ENCODE data around the gene LRRC23.

The LRRC23 gene

DNA sequence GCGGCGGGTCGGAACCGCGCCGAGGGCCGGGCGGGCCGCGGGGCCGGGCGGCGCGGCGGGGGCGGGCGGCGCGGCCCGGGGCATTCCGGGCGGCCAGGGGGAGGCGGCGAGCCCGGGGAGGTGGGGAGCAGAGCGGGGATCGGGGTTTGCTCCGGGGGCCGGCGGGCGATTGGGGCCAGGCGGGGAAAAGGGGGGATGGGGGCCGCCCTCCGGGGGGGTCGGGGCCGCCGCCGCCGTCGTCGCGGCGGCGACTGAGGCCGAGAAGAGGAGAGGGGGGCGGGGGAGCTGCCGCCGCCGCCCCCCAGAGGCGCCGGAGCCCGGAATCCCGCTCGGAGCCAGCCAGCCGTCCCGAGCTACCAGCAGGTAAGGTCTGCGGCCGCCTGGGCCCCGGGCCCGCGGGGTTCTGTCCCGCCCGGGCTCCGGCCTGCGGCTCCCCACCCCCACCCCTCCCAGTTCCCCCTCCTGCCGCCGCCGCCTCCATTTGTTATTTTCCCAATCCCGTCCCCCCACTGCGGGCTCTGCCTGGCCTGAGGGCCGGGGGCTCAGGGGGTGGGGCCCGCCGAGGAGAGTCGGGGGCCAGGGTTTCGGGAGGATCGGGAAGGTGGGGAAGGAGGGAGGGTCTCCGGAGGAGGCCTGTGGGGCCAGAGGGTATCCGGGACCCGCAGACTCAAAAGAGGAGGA is 23.5 kb downstream of the LRRC23 start:
- peak; percentile 32 for DNase-seq

DNA sequence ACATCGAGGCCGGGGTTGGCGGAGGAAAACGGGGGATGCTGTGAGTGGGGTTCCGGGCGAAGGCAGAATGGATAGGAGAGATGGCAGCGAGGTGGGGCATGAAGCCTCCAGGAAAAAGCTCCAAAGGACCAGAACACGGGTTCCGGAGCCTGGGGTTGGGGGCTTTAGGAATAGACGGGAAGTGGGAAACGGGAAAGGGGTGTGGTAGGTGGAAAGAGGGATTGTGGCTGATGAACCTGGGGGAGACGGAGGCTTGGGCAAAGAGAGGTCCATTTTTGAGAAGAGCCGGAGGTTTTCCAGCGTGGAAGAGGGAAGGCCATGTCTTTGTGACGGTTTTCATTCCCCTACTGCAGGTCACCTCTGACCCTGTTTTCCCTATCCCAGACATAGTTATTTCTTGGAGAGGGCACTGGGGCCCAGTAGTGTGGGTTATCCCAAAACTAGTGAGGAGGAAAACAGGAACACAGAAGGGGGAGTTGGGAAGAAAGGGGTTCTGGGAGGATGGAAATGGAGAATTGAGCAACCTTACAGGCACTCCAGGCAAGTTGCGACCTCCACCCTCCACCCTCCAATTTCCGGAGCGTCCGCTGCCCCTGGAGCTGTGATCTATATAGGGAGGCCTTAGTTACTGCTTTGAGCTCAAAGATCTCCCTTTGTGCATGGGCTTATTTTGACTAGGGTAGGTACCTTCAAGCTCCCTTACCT is 24.2 kb downstream of the LRRC23 start:
- DNase-seq: no peak

DNA sequence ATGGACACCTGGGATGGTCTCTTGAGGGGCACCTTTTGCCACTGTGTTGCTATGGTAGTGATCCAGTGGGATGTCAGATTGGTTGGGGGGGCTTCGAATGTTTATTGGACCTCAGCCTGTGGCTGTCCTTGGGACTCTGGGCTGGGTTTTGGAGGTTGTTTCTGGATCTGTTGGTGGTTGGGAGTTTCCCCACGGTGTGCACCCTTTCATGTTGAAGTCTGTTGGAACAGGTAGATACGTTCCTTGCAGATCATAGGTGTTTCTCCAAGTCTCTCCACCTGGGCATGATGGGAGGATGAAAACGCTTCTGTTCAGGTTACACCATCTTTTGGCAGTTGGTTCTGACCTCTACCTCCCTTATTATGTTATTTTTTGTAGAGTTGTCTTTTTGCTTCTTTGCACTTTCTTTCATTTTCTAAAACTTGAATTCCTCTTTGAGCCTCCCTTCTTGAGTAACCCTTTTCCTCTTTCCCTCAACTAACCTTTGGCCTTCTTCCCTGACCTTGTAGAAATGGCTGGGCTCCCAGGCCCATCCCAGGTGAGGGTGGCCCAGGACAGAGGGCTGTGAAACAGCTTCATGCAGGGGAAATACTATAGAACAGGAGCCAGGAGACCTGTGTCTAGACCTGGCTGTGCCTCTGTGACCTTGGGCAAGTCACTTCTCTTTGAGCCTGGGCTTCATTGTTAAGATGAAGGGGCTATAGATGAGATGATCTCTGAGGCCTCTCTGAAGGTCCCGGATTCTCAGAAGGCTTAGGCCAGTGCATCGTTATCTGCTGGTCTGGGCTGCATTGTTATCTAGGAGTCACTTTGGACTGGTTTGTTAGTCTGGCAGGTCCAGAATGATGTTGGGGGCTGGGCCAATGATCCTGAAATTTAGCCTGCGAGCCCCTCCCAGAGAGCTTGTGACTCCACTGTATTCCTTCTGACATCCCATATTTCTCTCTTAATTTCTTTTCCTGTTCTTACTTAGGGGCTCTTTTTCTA is 25.1 kb downstream of the LRRC23 start:
- DNase-seq: no peak

DNA sequence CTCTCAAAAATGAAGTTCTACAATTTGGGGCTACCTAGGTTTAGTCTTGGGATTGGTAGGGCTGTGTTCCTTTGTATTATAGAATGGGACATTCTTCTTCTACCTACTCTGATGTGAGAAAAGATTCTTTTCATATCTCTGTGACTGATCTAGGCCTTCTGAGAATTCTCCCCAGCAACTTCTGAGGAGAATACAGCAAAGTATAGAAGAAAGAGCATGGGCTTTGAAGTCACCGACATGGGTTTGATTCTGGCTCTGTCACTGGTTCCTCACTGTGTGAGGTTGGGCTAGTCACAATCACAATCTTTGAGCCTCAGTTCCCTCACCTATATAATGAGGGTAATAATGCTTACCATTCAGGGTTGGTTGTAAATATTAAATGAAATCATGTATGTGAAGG is 28.1 kb downstream of the LRRC23 start:
- DNase-seq: no peak

DNA sequence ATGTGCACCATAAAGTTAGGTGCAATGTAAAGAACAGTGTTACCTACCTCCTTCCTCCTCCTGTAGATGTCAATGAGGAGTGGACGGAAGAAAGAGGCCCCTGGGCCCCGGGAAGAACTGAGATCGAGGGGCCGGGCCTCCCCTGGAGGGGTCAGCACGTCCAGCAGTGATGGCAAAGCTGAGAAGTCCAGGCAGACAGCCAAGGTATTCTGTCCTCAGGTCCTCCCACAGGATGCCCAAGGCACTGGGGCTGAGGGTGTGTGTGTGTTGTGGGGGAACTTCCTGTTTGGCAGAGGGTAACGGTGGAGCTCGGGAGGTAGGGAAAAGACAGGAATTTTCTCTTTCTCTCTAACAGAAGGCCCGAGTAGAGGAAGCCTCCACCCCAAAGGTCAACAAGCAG is 29.5 kb downstream of the LRRC23 start:
- no peak for DNase-seq

DNA sequence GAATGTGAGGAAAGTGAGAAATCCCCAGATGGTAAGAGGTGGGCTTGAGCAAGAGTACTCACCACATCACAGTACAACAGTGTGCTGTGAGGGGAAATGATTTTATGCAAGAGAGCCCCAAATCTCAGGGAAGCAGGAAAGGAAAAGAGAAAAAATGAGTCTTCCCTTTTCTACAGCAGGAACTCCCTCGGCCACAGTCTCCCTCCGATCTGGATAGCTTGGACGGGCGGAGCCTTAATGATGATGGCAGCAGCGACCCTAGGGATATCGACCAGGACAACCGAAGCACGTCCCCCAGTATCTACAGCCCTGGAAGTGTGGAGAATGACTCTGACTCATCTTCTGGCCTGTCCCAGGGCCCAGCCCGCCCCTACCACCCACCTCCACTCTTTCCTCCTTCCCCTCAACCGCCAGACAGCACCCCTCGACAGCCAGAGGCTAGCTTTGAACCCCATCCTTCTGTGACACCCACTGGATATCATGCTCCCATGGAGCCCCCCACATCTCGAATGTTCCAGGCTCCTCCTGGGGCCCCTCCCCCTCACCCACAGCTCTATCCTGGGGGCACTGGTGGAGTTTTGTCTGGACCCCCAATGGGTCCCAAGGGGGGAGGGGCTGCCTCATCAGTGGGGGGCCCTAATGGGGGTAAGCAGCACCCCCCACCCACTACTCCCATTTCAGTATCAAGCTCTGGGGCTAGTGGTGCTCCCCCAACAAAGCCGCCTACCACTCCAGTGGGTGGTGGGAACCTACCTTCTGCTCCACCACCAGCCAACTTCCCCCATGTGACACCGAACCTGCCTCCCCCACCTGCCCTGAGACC is 31.0 kb downstream of the LRRC23 start:
- no peak for DNase-seq

DNA sequence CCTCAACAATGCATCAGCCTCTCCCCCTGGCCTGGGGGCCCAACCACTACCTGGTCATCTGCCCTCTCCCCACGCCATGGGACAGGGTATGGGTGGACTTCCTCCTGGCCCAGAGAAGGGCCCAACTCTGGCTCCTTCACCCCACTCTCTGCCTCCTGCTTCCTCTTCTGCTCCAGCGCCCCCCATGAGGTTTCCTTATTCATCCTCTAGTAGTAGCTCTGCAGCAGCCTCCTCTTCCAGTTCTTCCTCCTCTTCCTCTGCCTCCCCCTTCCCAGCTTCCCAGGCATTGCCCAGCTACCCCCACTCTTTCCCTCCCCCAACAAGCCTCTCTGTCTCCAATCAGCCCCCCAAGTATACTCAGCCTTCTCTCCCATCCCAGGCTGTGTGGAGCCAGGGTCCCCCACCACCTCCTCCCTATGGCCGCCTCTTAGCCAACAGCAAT is 31.6 kb downstream of the LRRC23 start:
- DNase-seq: no peak

DNA sequence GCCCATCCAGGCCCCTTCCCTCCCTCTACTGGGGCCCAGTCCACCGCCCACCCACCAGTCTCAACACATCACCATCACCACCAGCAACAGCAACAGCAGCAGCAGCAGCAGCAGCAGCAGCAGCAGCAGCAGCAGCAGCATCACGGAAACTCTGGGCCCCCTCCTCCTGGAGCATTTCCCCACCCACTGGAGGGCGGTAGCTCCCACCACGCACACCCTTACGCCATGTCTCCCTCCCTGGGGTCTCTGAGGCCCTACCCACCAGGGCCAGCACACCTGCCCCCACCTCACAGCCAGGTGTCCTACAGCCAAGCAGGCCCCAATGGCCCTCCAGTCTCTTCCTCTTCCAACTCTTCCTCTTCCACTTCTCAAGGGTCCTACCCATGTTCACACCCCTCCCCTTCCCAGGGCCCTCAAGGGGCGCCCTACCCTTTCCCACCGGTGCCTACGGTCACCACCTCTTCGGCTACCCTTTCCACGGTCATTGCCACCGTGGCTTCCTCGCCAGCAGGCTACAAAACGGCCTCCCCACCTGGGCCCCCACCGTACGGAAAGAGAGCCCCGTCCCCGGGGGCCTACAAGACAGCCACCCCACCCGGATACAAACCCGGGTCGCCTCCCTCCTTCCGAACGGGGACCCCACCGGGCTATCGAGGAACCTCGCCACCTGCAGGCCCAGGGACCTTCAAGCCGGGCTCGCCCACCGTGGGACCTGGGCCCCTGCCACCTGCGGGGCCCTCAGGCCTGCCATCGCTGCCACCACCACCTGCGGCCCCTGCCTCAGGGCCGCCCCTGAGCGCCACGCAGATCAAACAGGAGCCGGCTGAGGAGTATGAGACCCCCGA is 32.2 kb downstream of the LRRC23 start:
- peak; percentile 53 for DNase-seq

DNA sequence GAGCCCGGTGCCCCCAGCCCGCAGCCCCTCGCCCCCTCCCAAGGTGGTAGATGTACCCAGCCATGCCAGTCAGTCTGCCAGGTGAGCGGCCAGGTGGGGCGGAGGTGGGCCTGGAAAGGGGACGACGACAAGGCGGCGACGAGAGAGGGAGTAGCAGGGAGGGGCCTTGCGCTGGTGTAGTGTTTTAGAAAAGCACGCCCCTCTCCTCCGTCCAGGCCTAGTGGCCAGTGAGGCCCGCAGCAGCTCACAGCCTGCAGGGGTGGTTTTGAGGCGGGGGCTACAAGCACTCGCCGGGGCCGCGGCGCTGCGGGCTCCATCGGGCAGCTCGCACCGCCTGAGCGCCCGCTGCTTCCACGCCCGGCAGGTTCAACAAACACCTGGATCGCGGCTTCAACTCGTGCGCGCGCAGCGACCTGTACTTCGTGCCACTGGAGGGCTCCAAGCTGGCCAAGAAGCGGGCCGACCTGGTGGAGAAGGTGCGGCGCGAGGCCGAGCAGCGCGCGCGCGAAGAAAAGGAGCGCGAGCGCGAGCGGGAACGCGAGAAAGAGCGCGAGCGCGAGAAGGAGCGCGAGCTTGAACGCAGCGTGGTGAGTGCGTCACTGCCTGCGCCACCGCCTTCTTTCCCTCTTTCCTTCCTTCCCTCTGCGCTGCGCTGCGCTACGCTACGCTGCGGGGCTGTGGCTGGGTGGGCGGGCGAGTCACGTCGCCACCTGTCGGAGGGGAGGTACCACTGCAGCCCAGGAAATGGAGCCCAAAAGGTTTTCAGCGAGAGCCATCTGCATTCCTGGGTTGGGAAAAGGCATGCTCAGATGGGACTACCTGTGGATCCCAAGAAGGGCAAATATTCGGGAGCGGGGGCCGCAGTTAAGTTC is 33.1 kb downstream of the LRRC23 start:
- DNase-seq: peak; percentile 95

DNA sequence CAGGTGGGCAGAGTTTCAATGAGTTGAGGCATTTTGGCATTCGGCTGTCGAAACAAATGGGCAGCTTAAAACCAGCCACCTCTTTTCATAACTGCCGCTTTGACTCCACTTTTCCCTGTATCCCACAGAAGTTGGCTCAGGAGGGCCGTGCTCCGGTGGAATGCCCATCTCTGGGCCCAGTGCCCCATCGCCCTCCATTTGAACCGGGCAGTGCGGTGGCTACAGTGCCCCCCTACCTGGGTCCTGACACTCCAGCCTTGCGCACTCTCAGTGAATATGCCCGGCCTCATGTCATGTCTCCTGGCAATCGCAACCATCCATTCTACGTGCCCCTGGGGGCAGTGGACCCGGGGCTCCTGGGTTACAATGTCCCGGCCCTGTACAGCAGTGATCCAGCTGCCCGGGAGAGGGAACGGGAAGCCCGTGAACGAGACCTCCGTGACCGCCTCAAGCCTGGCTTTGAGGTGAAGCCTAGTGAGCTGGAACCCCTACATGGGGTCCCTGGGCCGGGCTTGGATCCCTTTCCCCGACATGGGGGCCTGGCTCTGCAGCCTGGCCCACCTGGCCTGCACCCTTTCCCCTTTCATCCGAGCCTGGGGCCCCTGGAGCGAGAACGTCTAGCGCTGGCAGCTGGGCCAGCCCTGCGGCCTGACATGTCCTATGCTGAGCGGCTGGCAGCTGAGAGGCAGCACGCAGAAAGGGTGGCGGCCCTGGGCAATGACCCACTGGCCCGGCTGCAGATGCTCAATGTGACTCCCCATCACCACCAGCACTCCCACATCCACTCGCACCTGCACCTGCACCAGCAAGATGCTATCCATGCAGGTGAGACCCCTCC is 34.0 kb downstream of the LRRC23 start:
- no peak for DNase-seq

DNA sequence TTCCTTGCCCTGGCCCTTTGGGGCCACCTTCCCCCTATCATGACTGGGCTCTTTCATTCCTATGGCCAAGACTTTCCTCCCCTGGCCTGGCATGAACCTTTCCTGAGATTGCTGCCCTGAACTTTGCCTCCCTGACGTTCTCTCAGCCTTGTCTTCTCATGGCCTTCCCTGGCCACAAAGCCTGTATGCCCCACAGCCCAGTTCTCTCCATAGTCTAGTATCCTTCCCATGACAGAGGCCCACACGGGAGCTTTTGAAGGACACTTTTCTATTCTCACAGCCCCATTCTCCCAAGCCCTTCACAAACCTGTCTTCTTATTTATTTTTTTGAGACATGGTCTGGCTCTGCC is 34.5 kb downstream of the LRRC23 start:
- no peak for DNase-seq

DNA sequence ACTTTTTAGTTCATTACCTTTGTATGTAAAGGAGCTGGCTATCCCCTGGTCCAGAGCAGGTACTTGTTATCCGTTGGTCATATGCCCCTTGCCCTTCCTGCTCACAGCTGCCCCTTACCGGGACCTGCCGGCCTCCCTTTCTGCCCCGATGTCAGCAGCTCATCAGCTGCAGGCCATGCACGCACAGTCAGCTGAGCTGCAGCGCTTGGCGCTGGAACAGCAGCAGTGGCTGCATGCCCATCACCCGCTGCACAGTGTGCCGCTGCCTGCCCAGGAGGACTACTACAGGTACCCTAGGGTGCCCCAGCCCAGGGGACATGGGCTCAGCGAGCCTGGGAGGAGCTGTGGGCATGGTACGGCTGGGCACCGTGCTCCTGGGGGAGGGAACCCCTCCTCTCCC is 36.6 kb downstream of the LRRC23 start:
- no peak for DNase-seq

DNA sequence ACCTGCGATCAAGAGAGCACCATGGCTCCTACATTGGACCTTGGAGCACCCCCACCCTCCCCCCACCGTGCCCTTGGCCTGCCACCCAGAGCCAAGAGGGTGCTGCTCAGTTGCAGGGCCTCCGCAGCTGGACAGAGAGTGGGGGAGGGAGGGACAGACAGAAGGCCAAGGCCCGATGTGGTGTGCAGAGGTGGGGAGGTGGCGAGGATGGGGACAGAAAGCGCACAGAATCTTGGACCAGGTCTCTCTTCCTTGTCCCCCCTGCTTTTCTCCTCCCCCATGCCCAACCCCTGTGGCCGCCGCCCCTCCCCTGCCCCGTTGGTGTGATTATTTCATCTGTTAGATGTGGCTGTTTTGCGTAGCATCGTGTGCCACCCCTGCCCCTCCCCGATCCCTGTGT is 37.2 kb downstream of the LRRC23 start:
- DNase-seq: no peak

DNA sequence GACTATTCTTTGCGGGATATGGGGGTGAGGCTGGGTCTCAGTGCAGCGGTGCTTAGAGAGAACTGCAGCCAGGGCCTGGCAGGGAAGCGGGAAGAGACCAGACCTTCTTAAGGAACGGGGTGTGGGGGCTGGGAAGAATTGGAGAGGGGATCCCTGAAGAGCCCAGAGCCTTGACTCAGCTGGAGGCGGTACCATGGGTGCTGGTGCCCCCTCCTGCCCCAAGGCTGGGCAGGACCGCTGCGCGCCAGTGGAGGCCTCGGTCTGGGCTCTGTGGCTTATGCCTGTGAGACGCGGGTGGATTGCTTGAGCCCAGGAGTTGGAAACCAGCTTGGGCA is 37.7 kb downstream of the LRRC23 start:
- no peak for DNase-seq

DNA sequence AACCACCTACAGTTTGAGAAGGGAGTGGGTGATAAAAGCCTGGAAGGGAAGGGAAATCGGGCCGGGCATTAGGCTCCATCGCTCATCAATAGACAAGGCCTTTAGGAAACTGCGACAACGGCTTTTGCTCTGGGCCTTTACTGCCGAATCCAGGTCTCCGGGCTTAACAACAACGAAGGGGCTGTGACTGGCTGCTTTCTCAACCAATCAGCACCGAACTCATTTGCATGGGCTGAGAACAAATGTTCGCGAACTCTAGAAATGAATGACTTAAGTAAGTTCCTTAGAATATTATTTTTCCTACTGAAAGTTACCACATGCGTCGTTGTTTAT is 38.7 kb downstream of the LRRC23 start:
- peak; percentile 92 for DNase-seq

DNA sequence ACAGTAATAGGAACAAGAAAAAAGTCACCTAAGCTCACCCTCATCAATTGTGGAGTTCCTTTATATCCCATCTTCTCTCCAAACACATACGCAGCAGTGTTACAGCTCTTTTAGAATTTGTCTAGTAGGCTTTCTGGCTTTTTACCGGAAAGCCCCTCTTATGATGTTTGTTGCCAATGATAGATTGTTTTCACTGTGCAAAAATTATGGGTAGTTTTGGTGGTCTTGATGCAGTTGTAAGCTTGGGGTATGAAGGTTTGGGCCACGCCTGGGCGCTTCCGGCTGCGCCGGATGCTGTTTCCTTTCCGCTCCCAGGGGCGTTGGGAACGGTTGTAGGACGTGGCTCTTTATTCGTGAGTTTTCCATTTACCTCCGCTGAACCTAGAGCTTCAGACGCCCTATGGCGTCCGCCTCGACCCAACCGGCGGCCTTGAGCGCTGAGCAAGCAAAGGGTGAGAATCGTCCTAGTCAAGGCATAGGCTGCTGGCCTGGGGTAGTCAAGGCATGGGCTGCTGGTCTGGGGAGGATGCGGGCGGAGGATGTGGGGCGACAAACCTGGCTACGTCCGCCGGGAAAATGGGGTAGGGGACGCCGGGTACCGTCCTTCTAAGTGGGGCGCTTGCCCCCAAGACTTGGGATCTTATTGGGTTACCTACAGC is 39.2 kb downstream of the LRRC23 start, which contains the start of the genes C12orf57 and RNU7-1:
Gene C12orf57, plus strand, starts transcription at position 301 of the 659 bp plus-strand sequence. Its CDS starts 100 bp downstream, at position 401.
Gene RNU7-1, plus strand, starts transcription at position 95 of the 659 bp plus-strand sequence.
- peak; percentile 89 for DNase-seq

DNA sequence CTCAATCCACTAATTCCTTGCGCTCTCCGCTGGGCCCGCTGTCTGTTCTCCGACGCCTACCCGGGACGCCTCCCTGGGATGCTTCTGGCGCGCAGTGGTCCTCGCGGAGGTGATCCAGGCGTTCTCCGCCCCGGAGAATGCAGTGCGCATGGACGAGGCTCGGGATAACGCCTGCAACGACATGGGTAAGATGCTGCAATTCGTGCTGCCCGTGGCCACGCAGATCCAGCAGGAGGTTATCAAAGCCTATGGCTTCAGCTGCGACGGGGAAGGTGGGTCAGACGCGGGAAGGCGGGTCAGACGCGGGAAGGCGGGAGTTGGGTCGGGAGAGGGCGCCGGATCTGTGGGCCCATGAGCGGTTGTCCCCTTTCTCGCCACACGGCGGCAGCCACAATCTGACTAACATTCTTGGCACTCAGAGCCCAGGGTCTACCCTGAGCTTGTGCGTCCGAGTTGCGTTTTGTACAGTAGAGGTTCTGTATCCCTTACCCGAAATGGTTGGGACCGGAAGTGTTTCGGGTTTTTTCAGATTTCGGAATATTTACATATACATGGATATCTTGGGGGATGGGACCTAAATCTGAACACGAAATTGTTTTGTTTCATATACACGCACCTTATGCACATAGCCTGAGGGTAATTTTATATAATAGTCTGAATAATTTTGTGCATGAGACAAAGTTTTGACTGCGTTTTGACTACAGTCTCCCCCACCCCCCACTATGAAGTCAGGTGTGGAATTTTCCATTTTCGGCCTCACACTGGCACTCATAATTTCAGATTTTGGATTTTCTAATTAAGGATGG is 40.0 kb downstream of the LRRC23 start:
- DNase-seq: peak; percentile 90

DNA sequence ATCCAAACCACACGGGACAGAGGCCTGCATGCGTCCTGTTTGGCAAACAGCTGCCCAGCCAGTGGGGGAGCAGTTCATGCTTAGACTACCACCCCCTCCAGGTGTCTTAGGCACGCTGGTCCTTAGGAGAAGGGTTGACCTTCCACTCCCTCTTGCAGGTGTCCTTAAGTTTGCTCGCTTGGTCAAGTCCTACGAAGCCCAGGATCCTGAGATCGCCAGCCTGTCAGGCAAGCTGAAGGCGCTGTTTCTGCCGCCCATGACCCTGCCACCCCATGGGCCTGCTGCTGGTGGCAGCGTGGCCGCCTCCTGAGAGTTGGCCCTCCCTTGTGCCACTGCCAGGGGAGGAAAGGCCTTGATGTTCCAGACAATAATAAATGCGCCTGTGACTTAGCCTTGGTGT is 41.0 kb downstream of the LRRC23 start:
- DNase-seq: no peak

All from CD4-positive, alpha-beta T cell treated with Interleukin-10 for 1 hour (primary cell).